Body of pancreas (tissue), 4 donors: ENCODE results near the gene PPL.

ENCODE experiments used
- POLR2A ChIP-seq, 3 donors: fragments of 450-650 bp; IDR thresholded peaks; one replicate each; pipeline ENCODE4 v1.6.1; 2016; ENCODE audit warnings: antibody characterized with exemption in 3 of 3, mild to moderate bottlenecking in 2 of 3
- TF ChIP-seq, protein P1 (sequence below), 7 experiments: fragments of 450-650 bp in 4 of 7; fragments of 200-600 bp in 3 of 7; sonication (generic) in 3 of 7; IDR thresholded peaks; one replicate each; pipeline ENCODE4 v1.5.1; 2016 to 2019; ENCODE audit warnings: antibody characterized with exemption in 7 of 7

DNA sequence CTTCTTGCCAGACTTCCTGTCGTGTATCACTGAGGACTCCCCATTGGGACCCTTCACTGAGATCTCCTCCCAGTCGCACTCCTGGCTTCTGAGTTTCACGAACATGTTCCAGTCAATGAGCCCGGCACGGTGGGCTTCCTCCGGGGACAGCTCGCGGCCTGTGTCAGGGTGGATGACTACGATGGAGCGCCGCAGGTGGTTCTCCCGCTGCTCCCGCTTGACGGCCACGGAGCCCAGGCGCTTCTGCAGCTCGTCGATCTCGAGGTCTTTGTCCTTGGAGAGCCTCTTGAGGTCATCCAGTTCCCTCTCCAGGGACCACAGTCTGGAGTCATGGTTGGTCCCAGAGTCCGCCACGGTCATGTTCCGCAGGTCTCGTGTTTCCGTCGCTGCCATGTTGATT lies 53.4 kb downstream of the PPL start:
- TF ChIP-seq, protein P1, sequence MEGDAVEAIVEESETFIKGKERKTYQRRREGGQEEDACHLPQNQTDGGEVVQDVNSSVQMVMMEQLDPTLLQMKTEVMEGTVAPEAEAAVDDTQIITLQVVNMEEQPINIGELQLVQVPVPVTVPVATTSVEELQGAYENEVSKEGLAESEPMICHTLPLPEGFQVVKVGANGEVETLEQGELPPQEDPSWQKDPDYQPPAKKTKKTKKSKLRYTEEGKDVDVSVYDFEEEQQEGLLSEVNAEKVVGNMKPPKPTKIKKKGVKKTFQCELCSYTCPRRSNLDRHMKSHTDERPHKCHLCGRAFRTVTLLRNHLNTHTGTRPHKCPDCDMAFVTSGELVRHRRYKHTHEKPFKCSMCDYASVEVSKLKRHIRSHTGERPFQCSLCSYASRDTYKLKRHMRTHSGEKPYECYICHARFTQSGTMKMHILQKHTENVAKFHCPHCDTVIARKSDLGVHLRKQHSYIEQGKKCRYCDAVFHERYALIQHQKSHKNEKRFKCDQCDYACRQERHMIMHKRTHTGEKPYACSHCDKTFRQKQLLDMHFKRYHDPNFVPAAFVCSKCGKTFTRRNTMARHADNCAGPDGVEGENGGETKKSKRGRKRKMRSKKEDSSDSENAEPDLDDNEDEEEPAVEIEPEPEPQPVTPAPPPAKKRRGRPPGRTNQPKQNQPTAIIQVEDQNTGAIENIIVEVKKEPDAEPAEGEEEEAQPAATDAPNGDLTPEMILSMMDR (IDR thresholded peaks at IDR 0.05), result no peak
- TF ChIP-seq POLR2A (IDR thresholded peaks at IDR 0.05), result no peak
